Measurements from ENCODE around the gene STPG2. TPM values are rescaled to one million over a fixed set of nuclear protein-coding genes. Genes with fewer than 3 reads are reported as not detected.

The STPG2 gene
- total RNA-seq, 2 donors from 2014 or later = 0.66 to 1.6 TPM

DNA sequence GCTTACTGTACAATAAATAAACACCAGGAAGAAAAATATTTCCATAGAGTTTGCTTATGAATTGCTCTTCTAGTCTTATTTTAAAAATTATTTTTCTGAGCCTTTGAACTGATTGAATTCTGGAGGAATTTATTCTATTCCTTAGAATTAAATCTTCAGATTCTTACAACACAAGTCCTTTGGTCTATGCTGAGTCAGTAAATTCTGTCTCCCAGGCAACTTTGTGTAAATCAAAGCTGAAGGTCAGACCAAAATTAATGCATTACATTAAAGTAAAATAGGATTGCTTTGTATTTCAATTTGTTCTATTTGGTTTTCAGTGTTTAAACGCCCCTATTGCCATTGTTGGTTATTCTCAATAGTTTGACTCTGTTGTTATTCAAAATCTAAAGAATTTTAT, 26.8 kb upstream of the STPG2 start:
- TF ChIP-seq POLR2A (IDR thresholded peaks at IDR 0.05) = no peak
- TF ChIP-seq, protein P1, sequence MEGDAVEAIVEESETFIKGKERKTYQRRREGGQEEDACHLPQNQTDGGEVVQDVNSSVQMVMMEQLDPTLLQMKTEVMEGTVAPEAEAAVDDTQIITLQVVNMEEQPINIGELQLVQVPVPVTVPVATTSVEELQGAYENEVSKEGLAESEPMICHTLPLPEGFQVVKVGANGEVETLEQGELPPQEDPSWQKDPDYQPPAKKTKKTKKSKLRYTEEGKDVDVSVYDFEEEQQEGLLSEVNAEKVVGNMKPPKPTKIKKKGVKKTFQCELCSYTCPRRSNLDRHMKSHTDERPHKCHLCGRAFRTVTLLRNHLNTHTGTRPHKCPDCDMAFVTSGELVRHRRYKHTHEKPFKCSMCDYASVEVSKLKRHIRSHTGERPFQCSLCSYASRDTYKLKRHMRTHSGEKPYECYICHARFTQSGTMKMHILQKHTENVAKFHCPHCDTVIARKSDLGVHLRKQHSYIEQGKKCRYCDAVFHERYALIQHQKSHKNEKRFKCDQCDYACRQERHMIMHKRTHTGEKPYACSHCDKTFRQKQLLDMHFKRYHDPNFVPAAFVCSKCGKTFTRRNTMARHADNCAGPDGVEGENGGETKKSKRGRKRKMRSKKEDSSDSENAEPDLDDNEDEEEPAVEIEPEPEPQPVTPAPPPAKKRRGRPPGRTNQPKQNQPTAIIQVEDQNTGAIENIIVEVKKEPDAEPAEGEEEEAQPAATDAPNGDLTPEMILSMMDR (IDR thresholded peaks at IDR 0.05) = no peak
- DNase-seq = no peak
- intact Hi-C loops (cut with DNase I) = no loop called here

DNA sequence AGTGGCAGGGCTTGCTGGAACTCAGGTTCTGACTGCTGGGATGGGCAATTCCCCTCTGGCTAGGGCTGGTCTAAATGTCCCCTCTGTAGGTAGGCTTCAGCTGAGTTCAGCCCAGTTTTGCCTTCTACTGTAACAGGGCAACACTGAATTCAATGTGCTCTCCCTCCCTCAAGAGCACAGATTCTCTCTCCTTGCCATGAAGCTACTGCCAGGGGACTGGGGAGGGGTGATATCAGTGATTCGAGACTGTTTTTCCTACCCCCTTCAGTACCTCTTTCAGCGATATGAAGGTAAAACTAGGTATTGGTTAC, 23.4 kb upstream of the STPG2 start:
- no peak for TF ChIP-seq POLR2A (IDR thresholded peaks at IDR 0.05)
- TF ChIP-seq, protein P1 (IDR thresholded peaks at IDR 0.05) = no peak
- Histone ChIP-seq H3K4me3 (no peak overlapping the region), H3K27ac (no peak overlapping the region)

More for the DNA sequence above, 26.8 kb upstream of the STPG2 start:
- Histone ChIP-seq H3K27me3 (no peaks in the 10 kb centered on the region), H3K4me1 (peaks cover 9% of the 10 kb centered on the region), H3K9me3 (no peaks in the 10 kb centered on the region), H3K27ac (no peak overlapping the region), H3K36me3 (replicated peaks in 1 of 2; ENCODE audit: insufficient read depth in 1 of 2, low read depth in 2 of 2) (no peaks in the 10 kb centered on the region), H3K4me3 (no peak overlapping the region)
- 27 to 40% methylated on average over 1 of the region's 1 CpG for WGBS, 2 donors
- ATAC-seq = no peak

DNA sequence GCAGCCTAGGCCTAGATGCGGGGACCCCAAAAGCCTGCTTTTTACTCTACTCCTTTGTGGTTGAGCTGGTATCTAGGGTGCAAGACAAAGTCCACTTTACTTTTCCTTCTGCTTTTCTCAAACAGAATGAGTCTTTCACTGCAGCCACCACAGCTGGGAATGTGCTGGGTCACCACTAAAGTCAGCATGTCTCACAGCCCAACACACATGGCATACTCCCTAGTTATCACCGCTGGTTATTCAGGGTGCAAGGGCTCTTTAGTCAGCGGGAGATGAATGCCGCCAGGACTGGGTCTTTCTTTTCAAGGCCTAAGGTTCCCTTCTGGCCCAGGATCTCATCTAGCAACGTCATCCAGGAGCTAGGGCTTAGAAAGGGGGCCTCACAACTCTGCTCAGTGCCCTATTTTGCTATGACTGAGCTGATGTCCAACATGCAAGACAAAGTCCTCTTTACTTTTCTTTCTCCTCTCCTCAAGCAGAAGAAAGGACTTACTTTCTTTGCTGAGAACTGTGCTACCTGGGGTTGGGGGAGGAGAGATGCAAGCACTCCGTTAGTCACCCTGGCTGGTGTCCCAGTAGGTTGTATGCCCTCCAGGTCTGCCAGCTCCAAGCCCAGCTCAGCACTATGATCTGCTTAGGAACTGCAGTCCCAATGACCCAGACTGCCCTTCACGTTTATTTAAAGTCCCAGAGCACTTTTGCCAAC, 22.9 kb upstream of the STPG2 start:
- DNase-seq = peak; percentile 53 to 88 (median 63)
- H3K27ac ChIP-seq = no peak overlapping the region
- no peaks in the 10 kb centered on the region for H3K36me3 ChIP-seq (replicated peaks in 1 of 2; ENCODE audit: insufficient read depth in 1 of 2, low read depth in 2 of 2)
- H3K27me3 ChIP-seq = no peaks in the 10 kb centered on the region
- TF ChIP-seq POLR2A (IDR thresholded peaks at IDR 0.05) = no peak
- TF ChIP-seq, protein P1 (IDR thresholded peaks at IDR 0.05) = no peak
- peaks cover 9% of the 10 kb centered on the region for H3K4me1 ChIP-seq
- intact Hi-C loops (cut with DNase I) = no loop called here
- WGBS, 2 donors = 73 to 76% methylated on average over 6 to 7 of the region's 7 CpGs
- no peaks in the 10 kb centered on the region for H3K9me3 ChIP-seq
- ATAC-seq = peak; percentile 73
- H3K4me3 ChIP-seq = no peak overlapping the region

More for the DNA sequence above, 23.4 kb upstream of the STPG2 start:
- no peaks in the 10 kb centered on the region for H3K9me3 ChIP-seq
- intact Hi-C loops (cut with DNase I) = no loop called here
- peaks cover 9% of the 10 kb centered on the region for H3K4me1 ChIP-seq
- 80 to 96% methylated on average over 2 of the region's 2 CpGs for WGBS, 2 donors
- H3K27me3 ChIP-seq = no peaks in the 10 kb centered on the region
- DNase-seq (no peak), ATAC-seq (no peak)
- no peaks in the 10 kb centered on the region for H3K36me3 ChIP-seq (replicated peaks in 1 of 2; ENCODE audit: insufficient read depth in 1 of 2, low read depth in 2 of 2)

DNA sequence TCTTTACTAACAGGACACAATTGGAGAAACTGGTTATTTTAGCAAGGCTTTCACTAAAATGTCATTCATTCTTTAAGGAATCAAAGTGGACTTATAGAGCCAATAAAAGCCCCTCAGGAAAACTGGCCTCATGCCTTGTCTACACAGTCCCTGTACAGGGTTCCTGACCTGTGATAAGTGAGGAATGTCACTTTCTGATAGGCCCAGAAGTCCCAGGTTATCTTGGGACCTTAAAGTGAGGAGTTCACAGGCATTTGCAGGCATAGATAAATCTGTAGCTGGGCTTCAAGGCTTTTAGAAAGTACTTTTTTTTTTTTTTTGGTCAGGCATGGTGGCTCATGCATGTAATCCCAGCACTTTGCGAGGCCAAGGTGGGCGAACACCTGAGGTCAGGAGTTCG, 19.4 kb upstream of the STPG2 start:
- no peaks in the 10 kb centered on the region for H3K27me3 ChIP-seq
- H3K9me3 ChIP-seq = no peaks in the 10 kb centered on the region
- H3K4me3 ChIP-seq = no peak overlapping the region
- 88 to 92% methylated on average over 3 of the region's 3 CpGs for WGBS, 2 donors
- ATAC-seq (no peak), DNase-seq (no peak)
- intact Hi-C loops (cut with DNase I) = no loop called here
- peaks cover 9% of the 10 kb centered on the region for H3K4me1 ChIP-seq
- TF ChIP-seq, protein P1 (IDR thresholded peaks at IDR 0.05) = no peak
- no peak for TF ChIP-seq POLR2A (IDR thresholded peaks at IDR 0.05)
- H3K27ac ChIP-seq = no peak overlapping the region
- H3K36me3 ChIP-seq (replicated peaks in 1 of 2; ENCODE audit: insufficient read depth in 1 of 2, low read depth in 2 of 2) = no peaks in the 10 kb centered on the region
